ENCODE results near the gene CIDEA.

The CIDEA gene

GRCh38 chr18:12296457-12296856 is 42.3 kb downstream of the CIDEA start:
- no peak for DNase-seq (ENCODE audit: low read depth in 2 of 2)

- DNase-seq (ENCODE audit: low read depth in 2 of 2), result no peak
These were observed 45.7 kb downstream of the CIDEA start for GRCh38 chr18:12299862-12300261.

DNA sequence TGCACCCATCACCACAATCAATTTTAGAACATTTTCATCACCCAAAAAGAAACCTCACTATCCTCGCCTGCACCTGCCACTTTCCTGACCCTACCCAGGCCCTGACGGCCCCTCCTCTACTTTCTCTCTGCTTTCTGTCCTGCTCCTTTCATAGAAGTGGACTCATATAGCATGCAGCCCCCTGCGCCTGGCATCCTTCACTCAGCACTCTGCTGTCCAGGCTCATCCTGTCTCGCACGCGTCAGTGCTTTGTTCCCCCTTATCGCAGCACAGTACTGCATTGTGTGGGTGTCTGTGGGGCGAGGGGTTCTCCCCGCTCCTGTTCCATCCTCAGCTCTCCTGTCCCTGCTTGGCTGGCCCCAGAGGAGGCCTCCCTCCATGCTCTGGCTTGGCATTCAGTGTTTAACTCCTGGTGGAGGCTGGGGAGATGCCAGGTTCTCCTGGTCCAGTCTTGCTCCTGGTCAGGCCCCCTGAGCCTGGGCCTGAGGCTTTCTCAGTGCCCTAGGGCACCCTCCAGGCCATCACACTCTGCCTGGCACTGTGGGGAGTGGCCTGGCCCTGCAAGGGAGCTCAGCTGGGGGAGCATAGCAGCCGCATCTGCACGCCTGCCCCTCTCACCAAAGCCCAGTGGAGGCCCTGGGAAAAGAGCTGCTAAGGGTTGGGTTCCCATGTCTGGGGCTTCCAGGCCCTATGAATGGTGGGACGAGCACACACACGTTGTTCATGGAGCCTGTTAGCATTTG is 47.3 kb downstream of the CIDEA start:
- DNase-seq (ENCODE audit: low read depth in 2 of 2), result no peak

- no peak for DNase-seq (ENCODE audit: low read depth in 2 of 2)
These were observed 48.4 kb downstream of the CIDEA start for GRCh38 chr18:12302391-12303147.

GRCh38 chr18:12304351-12305210 is 50.4 kb downstream of the CIDEA start:
- no peak for DNase-seq (ENCODE audit: low read depth in 2 of 2)

DNA sequence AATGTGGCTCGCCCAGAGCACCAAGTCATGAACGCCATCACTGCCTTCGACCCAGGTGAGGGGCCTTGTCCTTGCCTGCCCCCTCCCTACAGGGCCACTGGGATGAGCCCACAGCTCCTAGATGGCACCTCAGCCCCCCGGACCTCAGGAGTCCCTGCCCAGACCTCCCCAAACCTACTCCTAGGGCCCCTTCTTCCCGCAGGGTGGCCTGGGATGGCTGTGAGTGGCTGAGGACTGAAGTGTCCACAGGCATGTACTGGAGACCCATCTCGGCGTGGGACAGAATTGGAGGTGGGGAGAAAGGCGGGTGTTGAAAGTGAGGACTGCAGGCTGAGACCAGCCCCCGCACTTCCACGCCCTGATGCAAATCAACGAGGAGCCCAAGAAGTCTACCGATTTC is 51.0 kb downstream of the CIDEA start:
- DNase-seq (ENCODE audit: low read depth in 2 of 2), result no peak

DNA sequence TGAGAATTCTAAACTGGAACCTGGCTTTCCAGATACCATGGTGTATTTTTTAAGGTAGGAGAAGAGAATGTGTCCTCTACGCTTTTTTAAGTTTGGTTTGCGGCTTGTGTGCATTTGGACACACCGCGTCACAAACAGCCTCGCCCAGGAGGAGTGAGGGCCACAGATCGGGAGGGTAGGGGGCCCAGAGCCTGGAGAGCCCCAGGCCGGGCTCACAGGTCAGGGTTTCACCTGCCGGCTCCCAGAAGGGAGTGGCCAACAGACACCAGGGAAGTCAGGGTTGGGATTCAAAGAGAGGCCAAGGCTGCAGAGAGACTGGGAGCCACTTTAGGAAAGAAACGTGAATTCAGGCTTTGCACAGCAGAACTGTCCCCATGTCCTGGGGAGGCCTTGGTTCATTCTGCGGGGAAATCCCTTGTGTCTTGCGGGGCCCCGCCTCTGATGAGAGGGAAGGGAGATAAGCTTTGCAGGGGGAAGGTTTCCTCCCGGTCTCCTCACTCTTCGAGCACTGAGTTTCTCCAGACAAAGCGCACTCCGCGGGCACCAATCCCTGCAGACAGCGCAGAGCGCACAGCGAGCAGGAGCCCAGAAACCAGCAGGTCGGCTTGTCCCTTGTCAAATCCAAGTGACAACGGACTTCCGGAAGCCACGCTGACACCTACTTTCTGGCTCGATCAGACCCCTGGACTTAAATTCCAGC is 51.9 kb downstream of the CIDEA start:
- no peak for DNase-seq (ENCODE audit: low read depth in 2 of 2)

- DNase-seq (ENCODE audit: low read depth in 2 of 2), result no peak
These were observed 52.9 kb downstream of the CIDEA start for GRCh38 chr18:12306752-12307700.

GRCh38 chr18:12307701-12308385 is 53.7 kb downstream of the CIDEA start, which contains the start of gene TUBB6:
TUBB6 (plus strand) TSS chr18:12308241; CDS start chr18:12308293, 52 bp downstream.
- no peak for DNase-seq (ENCODE audit: low read depth in 2 of 2)

GRCh38 chr18:12308386-12309100 is 54.4 kb downstream of the CIDEA start:
- no peak for DNase-seq (ENCODE audit: low read depth in 2 of 2)

DNA sequence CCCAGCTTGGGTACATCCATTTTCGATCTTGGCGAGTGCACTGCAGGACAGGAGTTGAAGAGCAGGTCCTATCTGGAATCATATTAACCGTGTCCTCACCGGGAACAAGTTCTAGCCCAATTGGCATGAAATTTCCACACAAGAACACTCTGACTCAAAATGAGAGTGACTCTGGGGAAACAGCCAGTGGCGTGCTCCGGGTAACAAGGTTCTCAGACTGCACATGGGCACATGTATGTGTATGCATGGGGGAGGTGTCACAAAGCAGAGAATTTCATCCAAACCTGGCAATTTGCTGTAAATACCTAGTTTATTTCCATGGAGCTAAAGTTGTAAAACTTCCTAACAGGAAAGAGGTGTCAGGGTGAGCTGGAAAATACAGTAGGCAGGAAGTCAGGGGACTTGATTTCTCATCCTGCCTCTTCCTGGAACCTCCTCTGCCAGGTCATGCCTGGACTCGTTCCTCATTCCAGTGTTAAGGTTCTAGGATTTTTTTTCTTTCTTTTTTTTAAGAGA is 55.6 kb downstream of the CIDEA start:
- DNase-seq (ENCODE audit: low read depth in 2 of 2), result no peak

- DNase-seq (ENCODE audit: low read depth in 2 of 2), result no peak
These were observed 56.6 kb downstream of the CIDEA start for GRCh38 chr18:12310762-12311161.

GRCh38 chr18:12312976-12313375 is 58.8 kb downstream of the CIDEA start:
- DNase-seq (ENCODE audit: low read depth in 2 of 2), result no peak

GRCh38 chr18:12313530-12314245 is 59.5 kb downstream of the CIDEA start:
- no peak for DNase-seq (ENCODE audit: low read depth in 2 of 2)

DNA sequence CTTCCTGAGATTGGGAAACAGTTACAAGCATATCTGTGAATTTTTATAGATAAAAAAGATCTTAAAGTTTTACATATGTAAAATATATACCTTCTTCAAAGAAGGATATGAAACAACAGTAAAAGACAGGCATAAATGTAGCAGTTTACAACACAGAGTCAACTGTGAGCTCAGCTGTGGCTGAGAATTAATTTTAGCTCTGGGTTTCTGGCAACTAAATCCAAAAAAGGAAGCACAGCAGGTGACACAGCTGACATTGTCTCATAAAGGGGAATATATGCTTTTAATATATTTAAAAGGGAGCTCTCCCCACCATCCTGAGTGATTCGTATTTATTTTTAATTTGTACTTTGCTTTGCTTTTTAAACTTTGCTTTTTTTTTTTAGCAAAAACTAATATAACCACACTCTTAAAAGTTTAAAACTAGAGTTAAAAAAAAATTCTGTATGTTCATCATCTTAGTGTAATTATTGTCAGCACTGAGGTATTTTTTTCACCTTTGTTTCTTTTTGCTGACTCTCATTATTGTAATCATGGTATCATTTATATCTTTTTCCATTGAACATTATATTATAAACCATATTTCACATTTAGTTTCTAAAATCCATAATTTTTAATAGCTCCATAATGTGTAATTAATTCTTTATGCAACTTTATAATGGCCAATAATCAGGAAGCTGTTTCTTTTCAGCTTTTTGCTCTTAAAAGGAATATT is 60.6 kb downstream of the CIDEA start:
- DNase-seq (ENCODE audit: low read depth in 2 of 2), result no peak

- DNase-seq (ENCODE audit: low read depth in 2 of 2), result no peak
These were observed 61.3 kb downstream of the CIDEA start for GRCh38 chr18:12315490-12315889.

DNA sequence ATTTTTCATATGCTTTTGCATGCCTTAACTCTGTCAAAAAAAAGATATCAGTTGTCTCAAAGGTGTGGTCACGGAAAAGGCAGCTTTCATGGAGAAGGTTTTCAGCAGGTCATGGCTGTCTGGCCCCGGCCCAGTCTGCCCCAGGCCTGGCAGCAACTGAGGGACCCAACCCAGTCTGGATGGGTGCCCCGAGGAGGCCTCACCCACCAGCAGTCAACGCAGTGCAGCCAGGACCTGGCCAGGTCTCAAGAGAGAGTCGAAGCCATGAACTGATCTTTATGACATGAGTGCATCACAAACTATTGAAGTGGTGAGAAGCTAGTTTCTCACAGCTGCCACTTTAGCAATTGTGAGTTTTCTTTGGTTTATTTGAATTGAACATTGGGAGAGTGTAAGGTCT is 61.8 kb downstream of the CIDEA start:
- DNase-seq (ENCODE audit: low read depth in 2 of 2), result no peak

Measured in stimulated activated CD4-positive, alpha-beta T cell treated with anti-CD3 and anti-CD28 coated beads, Interleukin-1b, Interleukin-23, amount 100 ng/mL, for 1 hour (primary cell).